GM18520 (cell line): ENCODE results near the gene MBD4.

Experiments used
- ATAC-seq: cut with Tn5 transposase; IDR thresholded peaks from one replicate; pipeline ENCODE4 v1.9.1; 2021; ENCODE audit not compliant: unreplicated experiment

MBD4 gene

GRCh38 chr3:129432671-129433070 is 7.1 kb downstream of the MBD4 start:
- ATAC-seq = no peak

GRCh38 chr3:129432036-129432435 is 7.7 kb downstream of the MBD4 start:
- no peak for ATAC-seq

GRCh38 chr3:129429602-129430001 is 10.1 kb downstream of the MBD4 start:
- ATAC-seq = no peak

- ATAC-seq = no peak
Observed at GRCh38 chr3:129429080-129429451, 10.7 kb downstream of the MBD4 start.

- peak; percentile 56 for ATAC-seq
Observed at GRCh38 chr3:129428376-129429079, 11.2 kb downstream of the MBD4 start, which contains the start of gene EFCAB12. EFCAB12 (minus strand) TSS chr3:129428636; CDS start chr3:129428488, 148 bp downstream.

- ATAC-seq = no peak
Observed at GRCh38 chr3:129428007-129428375, 11.8 kb downstream of the MBD4 start.

GRCh38 chr3:129425619-129426018 is 14.1 kb downstream of the MBD4 start:
- ATAC-seq = no peak

- no peak for ATAC-seq
Observed at GRCh38 chr3:129425213-129425612, 14.5 kb downstream of the MBD4 start.

GRCh38 chr3:129424185-129424841 is 15.4 kb downstream of the MBD4 start:
- peak; percentile 55 for ATAC-seq

- ATAC-seq = no peak
Observed at GRCh38 chr3:129422897-129423296, 16.9 kb downstream of the MBD4 start.

- no peak for ATAC-seq
Observed at GRCh38 chr3:129421988-129422745, 17.6 kb downstream of the MBD4 start.

GRCh38 chr3:129421236-129421883 is 18.4 kb downstream of the MBD4 start:
- no peak for ATAC-seq

GRCh38 chr3:129419476-129419875 is 20.3 kb downstream of the MBD4 start:
- ATAC-seq = no peak

GRCh38 chr3:129418041-129418973 is 21.4 kb downstream of the MBD4 start:
- no peak for ATAC-seq

- no peak for ATAC-seq
Observed at GRCh38 chr3:129417326-129417725, 22.4 kb downstream of the MBD4 start.

GRCh38 chr3:129416415-129416814 is 23.3 kb downstream of the MBD4 start:
- ATAC-seq = no peak

GRCh38 chr3:129415830-129416229 is 23.9 kb downstream of the MBD4 start:
- no peak for ATAC-seq

GRCh38 chr3:129415378-129415777 is 24.4 kb downstream of the MBD4 start:
- no peak for ATAC-seq

- peak; percentile 88 for ATAC-seq
Observed at GRCh38 chr3:129413687-129414506, 25.9 kb downstream of the MBD4 start.
